GM12892 (cell line): ENCODE data around the gene TFDP1.

Experiments
- DNase-seq: peaks from one replicate; pipeline ENCODE4 v3.0.0; 2011; ENCODE audit not compliant: insufficient read length
- FAIRE-seq: peaks from 2 replicates; lab custom pipeline; 2011; peaks lifted over from hg19 to GRCh38; lab: Jason Lieb, UNC
- POLR2A ChIP-seq: IDR thresholded peaks from 2 replicates; pipeline ENCODE4 v1.6.1; 2011; ENCODE audit warnings: low read depth, low read length, control low read depth
- POLR2AphosphoS5 ChIP-seq: IDR thresholded peaks from 2 replicates; pipeline ENCODE4 v1.6.1; 2011; ENCODE audit warnings: low read depth, low read length, control low read depth
- TAF1 ChIP-seq: IDR thresholded peaks from 2 replicates; pipeline ENCODE4 v1.6.1; 2011; ENCODE audit warnings: low read depth, mild to moderate bottlenecking, control low read depth, low read length, borderline replicate concordance

Gene TFDP1

GRCh38 chr13:113636266-113636963, 51.9 kb downstream of the TFDP1 start:
- TF ChIP-seq POLR2A, result no peak
- TF ChIP-seq TAF1, result no peak
- no peak for TF ChIP-seq POLR2AphosphoS5
- FAIRE-seq (no peak), DNase-seq (no peak)

DNA sequence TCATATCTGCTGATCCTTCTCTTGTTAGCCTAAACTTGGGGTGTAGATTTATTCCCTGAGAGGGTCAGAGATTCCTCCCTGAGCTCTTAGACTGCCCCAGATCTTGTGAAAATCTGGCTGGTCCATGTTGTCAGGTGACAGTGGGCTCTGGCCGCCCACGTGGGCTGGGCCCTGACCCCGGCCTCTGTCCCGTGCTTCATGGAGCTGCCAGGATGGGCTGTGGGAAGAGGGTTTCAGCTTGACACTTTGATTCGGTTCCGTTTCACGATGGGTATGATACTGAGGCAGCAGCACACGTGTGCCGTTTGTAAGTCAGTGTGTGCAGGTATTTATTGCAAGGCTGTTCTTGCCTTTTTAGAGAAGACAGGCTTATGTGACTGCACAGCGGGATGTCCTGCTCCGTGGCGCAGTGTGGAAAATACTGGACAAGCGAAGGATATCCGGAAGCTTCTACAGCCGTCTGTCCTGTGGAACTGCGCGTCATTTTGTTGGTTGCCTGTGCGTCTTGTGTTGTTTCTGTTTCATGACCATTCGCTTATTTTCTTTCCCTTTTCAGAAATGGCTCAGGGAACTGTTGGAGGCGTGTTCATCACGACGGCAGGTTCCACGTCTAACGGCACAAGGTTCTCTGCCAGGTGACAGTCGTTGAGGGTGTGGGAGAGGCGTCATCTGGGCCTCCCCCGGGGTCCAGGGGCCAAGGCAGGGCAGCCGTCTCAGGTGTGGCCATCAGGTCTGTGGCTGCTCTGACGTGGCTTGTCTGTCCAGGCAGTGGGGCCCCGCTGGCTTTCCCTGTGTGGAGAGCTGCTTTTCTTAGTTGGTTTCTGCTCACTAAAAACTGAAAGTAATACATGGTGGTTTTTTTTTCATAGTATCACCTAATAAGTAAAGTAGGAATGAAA, 53.0 kb downstream of the TFDP1 start:
- FAIRE-seq (no peak), DNase-seq (no peak)
- no peak for TF ChIP-seq POLR2A
- TF ChIP-seq TAF1, result no peak
- TF ChIP-seq POLR2AphosphoS5, result no peak

- DNase-seq, result no peak
- FAIRE-seq, result no peak
- TF ChIP-seq POLR2AphosphoS5 (no peak), TAF1 (no peak), POLR2A (no peak)
Observed at GRCh38 chr13:113638173-113638746, 53.7 kb downstream of the TFDP1 start.

DNA sequence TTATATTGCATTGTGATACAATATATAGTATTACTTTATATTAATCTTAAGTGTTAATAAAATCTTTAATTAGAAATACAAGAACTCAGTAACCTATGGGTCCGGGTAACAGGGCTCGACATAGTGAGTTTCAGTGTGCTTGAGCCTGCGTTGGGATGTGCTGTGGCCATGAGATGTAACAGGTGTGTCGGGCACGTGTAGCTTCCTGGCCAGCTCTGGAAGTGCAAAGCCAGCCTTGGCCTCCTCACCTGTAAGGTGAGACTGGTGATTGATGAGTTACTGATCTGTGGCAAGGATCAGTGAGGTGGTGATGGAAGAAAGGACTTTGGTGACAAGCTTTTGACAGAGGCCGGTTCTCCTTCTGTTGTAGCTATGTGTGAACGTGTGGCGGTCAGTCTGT, 54.3 kb downstream of the TFDP1 start:
- DNase-seq (no peak), FAIRE-seq (no peak)
- TF ChIP-seq POLR2AphosphoS5, result no peak
- TF ChIP-seq POLR2A, result no peak
- TF ChIP-seq TAF1, result no peak

DNA sequence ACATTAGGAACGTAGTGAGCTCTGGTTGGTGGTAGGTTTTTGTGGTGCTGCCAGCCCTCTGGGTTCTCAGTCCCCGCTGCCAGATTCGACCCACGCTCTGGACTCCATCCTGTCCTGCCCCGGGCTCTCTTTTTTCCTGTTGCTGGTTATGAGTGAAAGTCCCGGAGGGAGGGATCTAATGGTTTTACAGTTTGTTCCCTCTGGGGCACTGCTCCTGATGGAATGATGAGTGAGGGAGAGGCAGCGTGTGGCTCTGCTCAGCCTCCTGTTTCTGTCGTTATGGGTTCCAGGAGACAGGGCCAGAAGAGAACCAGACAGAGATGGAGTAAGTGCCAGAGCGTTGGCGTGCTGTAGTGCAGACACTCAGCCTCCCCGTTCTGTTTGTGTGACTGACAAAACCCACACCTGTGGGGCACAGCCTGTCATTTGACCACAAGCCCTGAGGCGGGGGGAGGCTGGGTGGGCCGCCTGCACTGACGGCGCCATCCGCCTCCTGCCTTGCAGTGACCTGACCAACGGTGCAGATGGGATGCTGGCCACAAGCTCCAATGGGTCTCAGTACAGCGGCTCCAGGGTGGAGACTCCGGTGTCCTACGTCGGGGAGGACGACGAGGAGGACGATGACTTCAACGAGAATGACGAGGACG, 55.2 kb downstream of the TFDP1 start:
- DNase-seq (no peak), FAIRE-seq (no peak)
- TF ChIP-seq POLR2AphosphoS5, result no peak
- no peak for TF ChIP-seq POLR2A
- no peak for TF ChIP-seq TAF1

DNA sequence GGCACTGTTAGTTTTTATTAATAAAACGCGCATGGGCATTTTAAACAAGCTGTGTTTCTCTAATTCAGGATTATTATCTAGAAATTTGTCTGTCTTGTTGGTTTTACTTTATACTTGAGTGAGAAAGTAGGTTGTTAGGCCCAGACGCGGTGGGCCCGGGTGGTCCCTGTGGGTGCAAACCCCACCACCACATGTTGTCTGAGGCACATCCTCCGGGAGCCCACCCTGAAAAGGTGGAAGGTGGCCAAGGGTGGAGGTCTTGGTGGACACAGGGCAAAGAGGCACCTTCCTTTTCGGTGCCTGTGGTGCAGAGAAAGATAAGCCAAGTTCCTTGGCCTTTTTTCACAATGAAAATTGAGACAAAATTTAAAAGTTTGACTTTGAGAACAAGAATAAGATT, 56.9 kb downstream of the TFDP1 start:
- DNase-seq, result no peak
- FAIRE-seq, result no peak
- TF ChIP-seq POLR2AphosphoS5 (no peak), POLR2A (no peak), TAF1 (no peak)

DNA sequence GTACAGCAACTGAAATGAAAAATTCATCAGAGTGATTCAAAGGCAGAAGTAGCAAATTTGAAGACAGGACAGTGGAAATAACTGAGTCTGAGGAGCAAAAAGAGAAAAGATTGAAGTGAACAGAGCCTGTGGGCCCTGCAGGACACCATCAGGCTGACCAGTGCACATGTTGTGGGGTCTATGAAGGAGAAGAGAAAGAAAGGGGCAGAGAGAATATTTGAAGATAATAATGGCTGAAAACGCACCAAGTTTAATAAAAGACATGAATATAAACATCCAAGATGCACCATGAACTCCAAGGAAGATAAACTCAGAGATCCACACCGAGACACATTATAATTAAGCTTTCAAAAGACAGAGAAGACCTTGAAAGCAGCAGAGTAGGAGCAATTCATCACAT, 58.0 kb downstream of the TFDP1 start:
- TF ChIP-seq POLR2A (no peak), TAF1 (no peak), POLR2AphosphoS5 (no peak)
- FAIRE-seq (no peak), DNase-seq (no peak)

- FAIRE-seq (no peak), DNase-seq (no peak)
- TF ChIP-seq TAF1 (no peak), POLR2AphosphoS5 (no peak), POLR2A (no peak)
Observed at GRCh38 chr13:113643593-113643992, 59.0 kb downstream of the TFDP1 start.

DNA sequence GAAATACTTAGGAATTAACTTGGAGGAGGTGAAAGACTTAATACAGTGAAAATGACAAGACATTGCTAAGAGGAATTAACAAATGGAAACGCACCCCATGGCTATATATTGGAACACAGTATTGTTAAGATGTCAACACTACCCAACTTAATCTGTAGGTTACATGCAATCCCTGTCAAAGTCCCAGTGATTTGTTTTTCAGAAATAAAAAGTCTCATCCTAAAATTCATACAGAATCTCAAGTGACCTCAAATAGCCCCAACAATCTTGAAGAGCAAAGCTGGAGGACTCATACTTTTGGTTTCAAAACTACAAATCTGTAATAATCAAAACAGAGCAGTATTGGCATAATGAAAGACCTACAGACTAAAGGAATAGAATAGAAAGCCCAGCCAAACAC, 60.2 kb downstream of the TFDP1 start:
- FAIRE-seq (no peak), DNase-seq (no peak)
- no peak for TF ChIP-seq POLR2AphosphoS5
- no peak for TF ChIP-seq TAF1
- TF ChIP-seq POLR2A, result no peak

- FAIRE-seq (no peak), DNase-seq (no peak)
Observed at GRCh38 chr13:113645329-113645728, 60.8 kb downstream of the TFDP1 start.

DNA sequence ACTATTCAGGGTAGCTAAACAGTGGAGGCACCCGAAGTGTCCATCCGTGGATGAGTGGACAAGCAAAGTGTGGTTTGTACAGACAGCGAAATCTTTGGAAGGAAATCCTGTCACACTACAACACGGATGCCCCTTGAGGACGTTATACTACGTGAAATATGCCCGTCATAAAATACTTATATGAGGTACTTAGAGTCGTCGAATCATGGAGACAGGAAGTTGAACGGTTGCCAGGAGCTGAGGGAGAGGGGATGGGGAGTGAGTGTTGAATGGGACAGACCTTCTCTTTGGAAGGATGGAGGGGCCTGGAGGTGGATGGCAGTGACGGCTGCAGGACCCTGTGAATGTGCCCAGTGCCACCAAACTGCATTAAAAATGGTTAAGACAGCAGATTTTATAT, 61.8 kb downstream of the TFDP1 start:
- no peak for TF ChIP-seq POLR2A
- no peak for TF ChIP-seq POLR2AphosphoS5
- TF ChIP-seq TAF1, result no peak
- no peak for DNase-seq
- FAIRE-seq, result no peak

More at GRCh38 chr13:113645329-113645728, 60.8 kb downstream of the TFDP1 start:
- no peak for TF ChIP-seq TAF1
- TF ChIP-seq POLR2AphosphoS5, result no peak
- TF ChIP-seq POLR2A, result no peak
